Activated CD4-positive, alpha-beta memory T cell treated with anti-CD3 and anti-CD28 coated beads, Interleukin-2, amount 10 ng/mL, durations not matched to agents 7 days and 5 days (primary cell): ENCODE results near the gene SYCP3. TPM values are rescaled to one million over a fixed set of nuclear protein-coding genes. Genes with fewer than 3 reads are reported as not detected.
A peak's percentile ranks its signal among the peaks of the same experiment; 100 is the strongest.

Source experiments
- CTCF ChIA-PET: fragments of 350-600 bp; sonication (Branson Sonifier 250); formaldehyde crosslinking; loops from one replicate; lab custom pipeline; 2021; ENCODE audit warnings: antibody characterized with exemption, inconsistent platforms; lab: Charles Lee
- POLR2A ChIA-PET: fragments of 350-600 bp; sonication (Branson Sonifier 250); formaldehyde crosslinking; loops from one replicate; lab custom pipeline; 2021; ENCODE audit warnings: antibody characterized with exemption; lab: Charles Lee
- DNase-seq: peaks from one replicate; pipeline ENCODE4 v3.0.0-alpha.2; 2020
- H3K27ac Mint-ChIP-seq: one replicate; pipeline ENCODE4 v1.8.0; 2021; ENCODE audit warnings: mild to moderate bottlenecking, mixed read lengths
- H3K27me3 Mint-ChIP-seq: one replicate; pipeline ENCODE4 v1.8.0; 2021; ENCODE audit warnings: mixed read lengths
- H3K36me3 Mint-ChIP-seq: one replicate; pipeline ENCODE4 v1.8.0; 2021; ENCODE audit warnings: low read depth, mixed read lengths
- H3K4me1 Mint-ChIP-seq: one replicate; pipeline ENCODE4 v1.8.0; 2021; ENCODE audit warnings: mixed read lengths
- H3K4me3 Mint-ChIP-seq: one replicate; pipeline ENCODE4 v1.8.0; 2021; ENCODE audit warnings: mild to moderate bottlenecking, mixed read lengths
- H3K9me3 Mint-ChIP-seq: one replicate; pipeline ENCODE4 v1.8.0; 2021; ENCODE audit warnings: mixed read lengths
- total RNA-seq, 2 experiments: library from RNA; stranded (reverse); gene quantifications; one replicate each; pipeline ENCODE4 v1.2.3, GENCODE V29; 2021

SYCP3 gene
- total RNA-seq, 2 experiments from 2014 or later, result 0.28 to 0.30 TPM

DNA sequence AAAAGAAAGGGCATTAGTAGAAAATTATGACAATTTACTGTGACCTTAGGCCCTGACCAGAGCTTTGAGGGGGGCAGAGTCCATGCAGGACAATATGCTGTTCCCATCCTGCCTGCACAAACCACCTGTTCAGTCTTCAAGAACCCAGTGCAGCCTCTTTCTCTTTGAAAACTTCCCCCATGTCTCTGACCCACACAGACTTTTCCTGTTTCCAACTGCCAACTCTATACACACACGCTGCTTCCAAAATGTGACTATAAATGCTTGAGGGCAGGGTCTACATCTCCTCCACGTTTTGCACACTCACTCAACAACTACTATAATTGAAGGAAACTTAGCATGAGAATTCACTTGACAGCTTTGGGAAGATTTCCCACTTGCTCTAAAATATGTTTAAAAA lies 36.6 kb upstream of the SYCP3 start:
- Mint-ChIP-seq H3K4me1 (peaks cover 49% of the 10 kb centered on the region), H3K27ac (no peak overlapping the region), H3K9me3 (no peaks in the 10 kb centered on the region), H3K36me3 (peaks cover 41% of the 10 kb centered on the region), H3K27me3 (no peaks in the 10 kb centered on the region), H3K4me3 (no peak overlapping the region)
- CTCF ChIA-PET, result interaction anchor here (3.4 to 6.5 kb wide), 3 partner anchors 17 to 63 kb away, joined by 25 to 39 read pairs (median 31); partner anchors contain the start of gene GNPTAB
- POLR2A ChIA-PET, result interaction anchor here (3.1 kb wide), 1 partner anchor 54 kb away, joined by 16 read pairs; the partner anchor contains the start of gene GNPTAB
- no peak for DNase-seq

GRCh38 chr12:101773650-101774162 lies 34.4 kb upstream of the SYCP3 start:
- ChIA-PET CTCF (interaction anchor here (0.8 to 3.3 kb wide), 23 partner anchors 11 to 146 kb away, joined by 3 to 143 read pairs (median 4); partner anchors contain the start of gene GNPTAB), POLR2A (interaction anchor here (0.5 to 2.9 kb wide), 7 partner anchors 7 to 68 kb away, joined by 3 to 19 read pairs (median 5); partner anchors contain the start of gene GNPTAB)
- Mint-ChIP-seq H3K9me3 (no peaks in the 10 kb centered on the region), H3K4me3 (no peak overlapping the region), H3K27me3 (no peaks in the 10 kb centered on the region), H3K4me1 (peaks cover 40% of the 10 kb centered on the region), H3K36me3 (peaks cover 33% of the 10 kb centered on the region), H3K27ac (no peak overlapping the region)
- peak; percentile 74 for DNase-seq

- ChIA-PET CTCF (interaction anchor here (0.6 to 3.3 kb wide), 16 partner anchors 9 to 357 kb away, joined by 3 to 143 read pairs (median 8); partner anchors contain the start of gene GNPTAB), POLR2A (interaction anchor here (2.2 to 2.9 kb wide), 3 partner anchors 8 to 66 kb away, joined by 5 to 15 read pairs (median 14); no protein-coding TSS in a partner anchor)
- no peak for DNase-seq
- Mint-ChIP-seq H3K27me3 (no peaks in the 10 kb centered on the region), H3K27ac (peak overlapping the region; percentile 47), H3K4me1 (peaks cover 29% of the 10 kb centered on the region), H3K4me3 (no peak overlapping the region), H3K36me3 (peaks cover 30% of the 10 kb centered on the region), H3K9me3 (no peaks in the 10 kb centered on the region)
Observed at GRCh38 chr12:101772012-101772775, 32.9 kb upstream of the SYCP3 start.

DNA sequence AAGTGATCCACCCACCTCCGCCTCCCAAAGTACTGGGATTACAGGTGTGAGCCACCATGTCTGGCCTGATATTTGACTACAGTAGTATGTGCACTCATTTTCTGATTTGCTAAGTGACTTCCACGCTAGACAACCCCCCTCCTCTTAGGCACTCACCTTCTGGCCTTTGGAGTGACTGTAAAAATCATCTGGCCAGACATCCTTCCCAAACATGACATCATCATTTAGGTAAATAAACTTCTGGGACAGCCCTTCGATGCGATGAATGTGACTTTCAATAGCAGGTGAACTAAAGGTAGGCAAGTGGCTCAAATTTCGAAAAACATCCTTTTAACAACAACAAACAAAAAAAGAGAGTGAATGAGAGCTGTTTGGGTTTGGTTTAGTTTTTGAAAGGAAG lies 30.6 kb upstream of the SYCP3 start:
- POLR2A ChIA-PET, result interaction anchor here (1.0 kb wide), 1 partner anchor 61 kb away, joined by 4 read pairs; the partner anchor contains the start of gene GNPTAB
- CTCF ChIA-PET, result interaction anchor here (0.8 to 4.3 kb wide), 3 partner anchors 11 to 61 kb away, joined by 3 to 23 read pairs (median 4); partner anchors contain the start of gene GNPTAB
- H3K9me3 Mint-ChIP-seq, result no peaks in the 10 kb centered on the region

GRCh38 chr12:101768781-101769180 lies 29.5 kb upstream of the SYCP3 start:
- ChIA-PET CTCF (interaction anchor here (0.9 to 4.3 kb wide), 3 partner anchors 11 to 71 kb away, joined by 3 to 23 read pairs (median 21); partner anchors contain the start of gene GNPTAB), POLR2A (no interaction called here)
- DNase-seq, result no peak
- H3K36me3 Mint-ChIP-seq, result peaks cover 37% of the 10 kb centered on the region
- no peaks in the 10 kb centered on the region for H3K27me3 Mint-ChIP-seq
- peaks cover 21% of the 10 kb centered on the region for H3K4me1 Mint-ChIP-seq
- H3K9me3 Mint-ChIP-seq, result no peaks in the 10 kb centered on the region
- H3K4me3 Mint-ChIP-seq, result no peak overlapping the region
- H3K27ac Mint-ChIP-seq, result no peak overlapping the region

More for the DNA sequence above, 30.6 kb upstream of the SYCP3 start:
- Mint-ChIP-seq H3K36me3 (peaks cover 31% of the 10 kb centered on the region), H3K27ac (no peak overlapping the region), H3K4me1 (peaks cover 25% of the 10 kb centered on the region), H3K27me3 (no peaks in the 10 kb centered on the region), H3K4me3 (no peak overlapping the region)
- DNase-seq, result no peak

DNA sequence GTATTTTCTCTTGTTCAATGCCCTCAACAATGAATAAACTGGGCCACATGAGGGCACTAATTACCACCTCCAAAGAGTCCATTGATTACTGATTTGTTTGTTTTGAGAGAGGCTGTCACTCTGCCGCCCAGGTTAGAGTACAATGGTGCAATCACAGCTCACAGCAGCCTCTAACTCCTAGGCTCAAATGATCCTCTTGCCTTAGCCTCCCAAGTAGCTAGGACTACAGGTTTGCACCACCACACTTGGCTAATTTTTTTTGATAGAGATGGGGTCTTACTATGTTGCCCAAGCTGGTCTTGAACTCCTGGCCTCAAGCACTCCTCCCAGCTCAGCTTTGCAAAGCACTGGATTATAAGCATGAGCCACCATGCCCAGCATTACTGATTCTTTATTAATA lies 28.3 kb upstream of the SYCP3 start:
- DNase-seq, result no peak
- H3K27ac Mint-ChIP-seq, result no peak overlapping the region
- no peaks in the 10 kb centered on the region for H3K27me3 Mint-ChIP-seq
- POLR2A ChIA-PET, result interaction anchor here (1.3 kb wide), 1 partner anchor 360 kb away, joined by 3 read pairs; the partner anchor contains the start of gene ARL1
- H3K36me3 Mint-ChIP-seq, result peaks cover 39% of the 10 kb centered on the region
- no peaks in the 10 kb centered on the region for H3K9me3 Mint-ChIP-seq
- CTCF ChIA-PET, result interaction anchor here (1.7 to 4.3 kb wide), 3 partner anchors 63 to 353 kb away, joined by 4 to 23 read pairs (median 21); partner anchors contain the start of gene GNPTAB
- H3K4me1 Mint-ChIP-seq, result peaks cover 12% of the 10 kb centered on the region
- H3K4me3 Mint-ChIP-seq, result no peak overlapping the region

DNA sequence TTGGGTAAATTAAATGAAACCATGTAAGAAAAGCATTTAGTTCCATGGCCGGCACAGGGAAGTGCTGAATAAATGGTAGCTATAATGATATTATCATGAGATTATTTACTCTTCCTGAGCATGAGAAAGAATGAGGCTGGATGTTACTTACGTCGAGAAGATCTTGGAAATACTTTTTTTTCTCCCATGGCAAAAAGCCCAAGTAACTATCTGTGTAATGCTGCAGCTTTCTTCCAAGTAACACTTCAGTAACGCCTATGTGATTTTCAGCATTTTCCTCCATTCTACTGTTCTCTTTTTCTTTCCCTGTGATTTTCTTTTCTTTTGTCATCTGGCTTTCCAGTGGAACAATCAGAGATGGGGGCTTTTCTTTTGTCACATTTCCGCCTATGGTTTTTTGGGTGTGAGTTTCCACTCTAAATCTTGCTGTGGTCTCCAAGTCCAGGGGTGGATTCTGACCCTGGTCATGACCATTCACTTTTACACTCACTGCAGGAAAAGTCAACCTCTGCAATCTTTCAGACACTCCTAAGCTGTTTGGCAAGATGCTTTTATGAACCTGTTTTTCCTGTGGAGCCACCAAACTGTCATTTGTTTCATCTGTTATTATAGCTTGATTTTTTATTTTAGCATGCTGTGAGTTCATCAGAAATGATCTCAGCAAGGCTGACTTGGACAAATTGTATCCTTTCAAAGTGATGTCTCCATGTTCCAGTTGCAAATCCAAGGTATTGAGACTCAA lies 25.0 kb upstream of the SYCP3 start:
- ChIA-PET POLR2A (no interaction called here), CTCF (interaction anchor here (1.3 to 1.4 kb wide), 2 partner anchors 67 to 76 kb away, joined by 4 to 5 read pairs; partner anchors contain the start of gene GNPTAB)
- Mint-ChIP-seq H3K4me3 (no peak overlapping the region), H3K27me3 (no peaks in the 10 kb centered on the region), H3K27ac (no peak overlapping the region), H3K9me3 (no peaks in the 10 kb centered on the region), H3K36me3 (peaks cover 27% of the 10 kb centered on the region), H3K4me1 (no peaks in the 10 kb centered on the region)
- no peak for DNase-seq

- no peaks in the 10 kb centered on the region for H3K9me3 Mint-ChIP-seq
- CTCF ChIA-PET, result interaction anchor here (0.9 to 1.4 kb wide), 4 partner anchors 11 to 77 kb away, joined by 3 to 5 read pairs (median 4); partner anchors contain the start of gene GNPTAB
- H3K27ac Mint-ChIP-seq, result no peak overlapping the region
- H3K27me3 Mint-ChIP-seq, result no peaks in the 10 kb centered on the region
- H3K36me3 Mint-ChIP-seq, result peaks cover 31% of the 10 kb centered on the region
- no peak overlapping the region for H3K4me3 Mint-ChIP-seq
- POLR2A ChIA-PET, result no interaction called here
- no peak for DNase-seq
- H3K4me1 Mint-ChIP-seq, result no peaks in the 10 kb centered on the region
Observed at GRCh38 chr12:101763246-101763931, 24.1 kb upstream of the SYCP3 start.

DNA sequence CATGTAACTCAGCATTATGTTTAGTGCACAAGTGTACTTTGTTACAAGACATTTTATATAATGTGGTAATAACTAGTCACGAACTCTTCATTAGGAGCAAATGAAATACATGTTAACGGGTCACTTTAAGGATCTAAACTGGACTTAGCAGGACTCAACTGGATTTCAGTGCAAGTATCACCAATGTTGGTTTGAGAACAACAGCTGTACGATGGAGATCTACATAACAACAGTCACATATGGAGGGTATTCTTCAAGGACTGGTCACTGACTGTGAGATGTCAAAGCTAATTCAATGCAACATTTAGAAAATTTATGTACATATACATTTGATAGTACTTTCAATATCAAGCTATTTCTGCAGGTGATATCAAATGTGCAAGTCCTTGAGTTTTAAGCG lies 22.5 kb upstream of the SYCP3 start:
- H3K4me1 Mint-ChIP-seq, result no peaks in the 10 kb centered on the region
- no peak overlapping the region for H3K4me3 Mint-ChIP-seq
- peaks cover 35% of the 10 kb centered on the region for H3K36me3 Mint-ChIP-seq
- ChIA-PET CTCF (interaction anchor here (0.7 to 2.0 kb wide), 3 partner anchors 12 to 80 kb away, joined by 3 to 6 read pairs (median 4); no protein-coding TSS in a partner anchor), POLR2A (no interaction called here)
- H3K27me3 Mint-ChIP-seq, result no peaks in the 10 kb centered on the region
- no peaks in the 10 kb centered on the region for H3K9me3 Mint-ChIP-seq
- H3K27ac Mint-ChIP-seq, result no peak overlapping the region
- no peak for DNase-seq

GRCh38 chr12:101761350-101761749 lies 22.1 kb upstream of the SYCP3 start:
- H3K9me3 Mint-ChIP-seq, result no peaks in the 10 kb centered on the region
- H3K27me3 Mint-ChIP-seq, result no peaks in the 10 kb centered on the region
- no peak overlapping the region for H3K27ac Mint-ChIP-seq
- H3K36me3 Mint-ChIP-seq, result peaks cover 36% of the 10 kb centered on the region
- ChIA-PET POLR2A (no interaction called here), CTCF (interaction anchor here (0.7 to 2.0 kb wide), 2 partner anchors 68 to 78 kb away, joined by 3 to 6 read pairs; no protein-coding TSS in a partner anchor)
- no peak for DNase-seq
- H3K4me3 Mint-ChIP-seq, result no peak overlapping the region
- no peaks in the 10 kb centered on the region for H3K4me1 Mint-ChIP-seq

DNA sequence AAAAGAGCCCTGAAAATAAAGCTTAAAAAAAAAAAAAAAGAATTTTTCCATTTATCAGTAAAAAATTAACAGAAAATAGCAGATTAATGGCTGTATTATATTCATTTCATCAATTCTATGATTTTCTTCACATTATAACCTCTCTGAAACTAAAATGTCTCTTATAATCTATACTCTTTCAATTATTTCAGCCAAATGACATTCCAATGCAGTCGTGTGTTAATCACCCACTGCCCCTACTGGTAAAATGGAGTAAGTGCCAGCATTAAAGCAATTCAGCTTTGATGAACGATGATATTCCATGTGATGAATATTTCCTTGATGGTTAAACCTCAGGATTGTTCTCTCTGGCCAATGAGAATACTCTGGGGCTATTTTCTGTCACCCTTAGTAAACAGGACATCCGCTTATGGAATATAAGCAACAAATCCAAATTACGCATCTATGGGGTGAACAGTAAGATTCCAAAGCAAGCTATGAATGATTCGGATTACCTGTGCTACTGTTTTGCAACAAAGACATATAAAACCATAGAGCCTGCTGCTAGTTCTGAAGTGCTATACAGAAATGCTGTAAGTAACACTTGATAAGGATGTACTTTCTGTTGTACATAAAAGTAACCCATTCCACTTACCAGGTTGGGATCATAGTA lies 20.3 kb upstream of the SYCP3 start:
- ChIA-PET POLR2A (no interaction called here), CTCF (interaction anchor here (0.6 to 2.4 kb wide), 20 partner anchors 11 to 509 kb away, joined by 3 to 14 read pairs (median 4); partner anchors contain the start of genes ARL1 and GNPTAB)

More for the DNA sequence above, 20.3 kb upstream of the SYCP3 start:
- Mint-ChIP-seq H3K4me3 (no peak overlapping the region), H3K4me1 (no peaks in the 10 kb centered on the region), H3K27ac (no peak overlapping the region), H3K27me3 (no peaks in the 10 kb centered on the region), H3K9me3 (no peaks in the 10 kb centered on the region), H3K36me3 (peaks cover 35% of the 10 kb centered on the region)
- no peak for DNase-seq
